K562 (cell line): ENCODE measurements around the gene AFF1. TPM values are rescaled to one million over a fixed set of nuclear protein-coding genes. Genes with fewer than 3 reads are reported as not detected.

Experiments
- CTBP1 ChIP-seq: fragments of 450-650 bp; IDR thresholded peaks from 2 replicates; pipeline ENCODE4 v1.6.1; 2016; ENCODE audit warnings: borderline replicate concordance
- FOXA3 ChIP-seq, 2 experiments: fragments of 450-650 bp in 1 of 2; sonication (generic) in 1 of 2; formaldehyde crosslinking; IDR thresholded peaks in 1 of 2; conservative IDR thresholded peaks in 1 of 2; 2 replicates each; pipeline versions ENCODE4 v1.4.0 to v1.8.0; 2020 to 2022; ENCODE audit warnings: mild to moderate bottlenecking in 2 of 2, missing genetic modification reagents in 1 of 2
- HEY1 ChIP-seq: fragments of 250-450 bp; sonication (Bioruptor Pico); IDR thresholded peaks from 2 replicates; pipeline ENCODE4 v1.5.0; 2020; ENCODE audit warnings: mild to moderate bottlenecking, moderate library complexity, borderline replicate concordance
- NFIC ChIP-seq: fragments of 450-650 bp; IDR thresholded peaks from 2 replicates; pipeline ENCODE4 v1.6.1; 2017; ENCODE audit warnings: mild to moderate bottlenecking, inconsistent platforms
- PTBP1 ChIP-seq: fragments of 200-400 bp; formaldehyde crosslinking; IDR thresholded peaks from 2 replicates; pipeline ENCODE4 v1.6.1; 2017; ENCODE audit warnings: low read depth, low read length
- SP2 ChIP-seq: IDR thresholded peaks from 2 replicates; pipeline ENCODE4 v1.6.1; 2011; ENCODE audit warnings: mild to moderate bottlenecking, low read depth, low read length, moderate library complexity; ENCODE audit not compliant: poor library complexity, severe bottlenecking; ENCODE audit errors: extremely low read depth
- ZNF184 ChIP-seq: sonication (generic); formaldehyde crosslinking; IDR thresholded peaks from 2 replicates; pipeline ENCODE4 v1.5.0; 2020; ENCODE audit warnings: missing genetic modification reagents
- ZNF830 ChIP-seq: fragments of 250-450 bp; sonication (Bioruptor Pico); IDR thresholded peaks from 2 replicates; pipeline ENCODE4 v1.5.0; 2021; ENCODE audit warnings: mild to moderate bottlenecking
- ZSCAN29 ChIP-seq: fragments of 450-650 bp; IDR thresholded peaks from 2 replicates; pipeline ENCODE4 v1.6.1; 2017
- polyA plus RNA-seq, 8 experiments: library from polyadenylated mRNA; depleted of rRNA in 4 of 8; stranded (reverse) in 5 of 8; unstranded in 3 of 8; fragments of >200 nt; fragmentation: Nextera tagmentation in 2 of 8; fragmentation: Illumina TruSeq in 1 of 8; extraction: Ambion mirVana in 2 of 8; extraction: Trizol in 1 of 8; gene quantifications; 2 replicates each; pipeline versions ENCODE4 v1.2.1 to v1.2.3, GENCODE V29; 2011 to 2014; ENCODE audit warnings: inconsistent platforms in 1 of 8, missing spikeins in 1 of 8
- total RNA-seq, 7 experiments: library from RNA; depleted of rRNA in 6 of 7; stranded (reverse); fragments of >200 nt in 6 of 7; fragmentation: Illumina TruSeq in 2 of 7; extraction: Trizol in 2 of 7; gene quantifications; 2 replicates each; pipeline versions ENCODE4 v1.2.1 to v1.2.3, GENCODE V29; 2011 to 2021; ENCODE audit warnings: low replicate concordance in 1 of 7
- TF ChIP-seq, protein P1 (sequence below): sonication (generic); IDR thresholded peaks from 2 replicates; pipeline ENCODE4 v1.6.1; 2016
- TF ChIP-seq, protein P2 (sequence below): sonication (generic); formaldehyde crosslinking; IDR thresholded peaks from 2 replicates; pipeline ENCODE4 v1.8.0; 2022; ENCODE audit warnings: missing genetic modification reagents, mild to moderate bottlenecking, borderline replicate concordance
- TF ChIP-seq, protein P3 (sequence below): fragments of 250-450 bp; sonication (Bioruptor Pico); IDR thresholded peaks from 2 replicates; pipeline ENCODE4 v1.9.0; 2021; ENCODE audit warnings: mild to moderate bottlenecking, inconsistent platforms

Gene AFF1
- total and polyA plus RNA-seq, 9 of the 15 experiments (the other 6 are each of a cell fraction or from before 2014, with no cell fraction given) = 4.1 to 47.5 (median 17.2) TPM

DNA sequence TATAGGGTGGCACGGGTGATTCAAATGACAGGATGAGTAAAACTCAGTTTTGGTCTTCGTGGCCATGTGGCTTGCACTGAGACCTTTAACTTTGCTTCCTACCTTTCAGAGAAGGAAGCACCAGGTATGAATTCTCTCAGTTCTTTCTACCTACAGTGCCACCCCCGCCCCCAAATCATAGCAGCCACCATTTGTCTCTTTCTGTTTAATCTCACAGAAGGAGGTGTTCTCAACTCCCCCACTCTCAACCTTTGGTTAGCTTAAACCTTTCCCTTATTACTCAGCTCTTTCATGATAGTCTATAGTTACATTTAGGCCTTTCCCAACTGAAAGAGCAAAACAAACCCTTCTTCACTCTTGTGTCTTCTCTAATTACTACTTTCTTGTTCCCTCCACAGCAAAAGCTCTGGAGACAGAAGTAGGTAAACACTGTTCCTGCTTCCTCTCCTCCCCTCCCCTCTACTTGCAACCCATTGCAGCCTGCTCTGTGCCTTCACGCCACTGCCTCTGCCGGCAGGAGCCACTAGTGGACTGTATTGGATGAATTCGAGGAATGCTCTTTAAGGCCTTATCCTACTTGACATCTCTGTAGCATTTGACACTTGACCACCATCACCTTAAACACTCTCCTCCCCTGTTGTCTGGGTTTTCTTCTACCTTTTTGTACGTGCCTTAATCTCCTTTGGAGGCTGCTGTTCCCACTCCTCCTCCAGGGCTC, 123.7 kb downstream of the AFF1 start (continued):
- TF ChIP-seq, protein P1, sequence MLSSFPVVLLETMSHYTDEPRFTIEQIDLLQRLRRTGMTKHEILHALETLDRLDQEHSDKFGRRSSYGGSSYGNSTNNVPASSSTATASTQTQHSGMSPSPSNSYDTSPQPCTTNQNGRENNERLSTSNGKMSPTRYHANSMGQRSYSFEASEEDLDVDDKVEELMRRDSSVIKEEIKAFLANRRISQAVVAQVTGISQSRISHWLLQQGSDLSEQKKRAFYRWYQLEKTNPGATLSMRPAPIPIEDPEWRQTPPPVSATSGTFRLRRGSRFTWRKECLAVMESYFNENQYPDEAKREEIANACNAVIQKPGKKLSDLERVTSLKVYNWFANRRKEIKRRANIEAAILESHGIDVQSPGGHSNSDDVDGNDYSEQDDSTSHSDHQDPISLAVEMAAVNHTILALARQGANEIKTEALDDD = peak; percentile 74
- TF ChIP-seq CTBP1 (peak; percentile 87), PTBP1 (no peak), HEY1 (CRISPR knock-in tag) (no peak), ZSCAN29 (no peak), FOXA3 (CRISPR knock-in tag; conservative IDR thresholded peaks at IDR 0.05 in 1 of 2, IDR thresholded peaks at IDR 0.05 in 1 of 2) (peak in 1 of 2 experiments; percentile 36; a peak in 2 of 4 replicates), ZNF830 (CRISPR knock-in tag) (no peak), NFIC (no peak), ZNF184 (CRISPR knock-in tag) (no peak), SP2 (no peak)
- TF ChIP-seq, protein P2, sequence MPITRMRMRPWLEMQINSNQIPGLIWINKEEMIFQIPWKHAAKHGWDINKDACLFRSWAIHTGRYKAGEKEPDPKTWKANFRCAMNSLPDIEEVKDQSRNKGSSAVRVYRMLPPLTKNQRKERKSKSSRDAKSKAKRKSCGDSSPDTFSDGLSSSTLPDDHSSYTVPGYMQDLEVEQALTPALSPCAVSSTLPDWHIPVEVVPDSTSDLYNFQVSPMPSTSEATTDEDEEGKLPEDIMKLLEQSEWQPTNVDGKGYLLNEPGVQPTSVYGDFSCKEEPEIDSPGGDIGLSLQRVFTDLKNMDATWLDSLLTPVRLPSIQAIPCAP = no peak
- TF ChIP-seq, protein P3, sequence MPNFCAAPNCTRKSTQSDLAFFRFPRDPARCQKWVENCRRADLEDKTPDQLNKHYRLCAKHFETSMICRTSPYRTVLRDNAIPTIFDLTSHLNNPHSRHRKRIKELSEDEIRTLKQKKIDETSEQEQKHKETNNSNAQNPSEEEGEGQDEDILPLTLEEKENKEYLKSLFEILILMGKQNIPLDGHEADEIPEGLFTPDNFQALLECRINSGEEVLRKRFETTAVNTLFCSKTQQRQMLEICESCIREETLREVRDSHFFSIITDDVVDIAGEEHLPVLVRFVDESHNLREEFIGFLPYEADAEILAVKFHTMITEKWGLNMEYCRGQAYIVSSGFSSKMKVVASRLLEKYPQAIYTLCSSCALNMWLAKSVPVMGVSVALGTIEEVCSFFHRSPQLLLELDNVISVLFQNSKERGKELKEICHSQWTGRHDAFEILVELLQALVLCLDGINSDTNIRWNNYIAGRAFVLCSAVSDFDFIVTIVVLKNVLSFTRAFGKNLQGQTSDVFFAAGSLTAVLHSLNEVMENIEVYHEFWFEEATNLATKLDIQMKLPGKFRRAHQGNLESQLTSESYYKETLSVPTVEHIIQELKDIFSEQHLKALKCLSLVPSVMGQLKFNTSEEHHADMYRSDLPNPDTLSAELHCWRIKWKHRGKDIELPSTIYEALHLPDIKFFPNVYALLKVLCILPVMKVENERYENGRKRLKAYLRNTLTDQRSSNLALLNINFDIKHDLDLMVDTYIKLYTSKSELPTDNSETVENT (CRISPR knock-in tag) = no peak
